ENCODE measurements around the gene SLC17A1. TPM values are rescaled to one million over a fixed set of nuclear protein-coding genes. Genes with fewer than 3 reads are reported as not detected.

The SLC17A1 gene
- total RNA-seq, 4 donors from 2014 or later: not detected

DNA sequence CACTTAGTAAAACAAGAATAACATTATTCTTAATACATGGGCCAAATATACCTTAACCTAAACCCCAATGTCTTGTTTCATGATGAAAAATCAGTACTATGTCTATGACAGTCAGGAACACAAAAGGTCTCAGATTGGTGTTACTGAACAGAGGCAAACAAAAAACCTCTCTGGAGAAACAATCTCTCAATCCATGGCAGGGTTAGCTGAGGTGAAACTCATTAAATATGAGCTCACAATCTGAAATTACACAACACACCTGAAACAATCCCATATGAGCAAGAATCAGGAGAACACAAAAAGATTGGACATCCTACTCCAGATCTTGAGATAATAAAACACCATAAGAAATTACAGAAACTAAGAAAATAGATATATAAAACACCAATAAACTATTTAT is 83.8 kb downstream of the SLC17A1 start:
- no peak for TF ChIP-seq POLR2AphosphoS5 (IDR thresholded peaks at IDR 0.05)
- TF ChIP-seq, protein P1, sequence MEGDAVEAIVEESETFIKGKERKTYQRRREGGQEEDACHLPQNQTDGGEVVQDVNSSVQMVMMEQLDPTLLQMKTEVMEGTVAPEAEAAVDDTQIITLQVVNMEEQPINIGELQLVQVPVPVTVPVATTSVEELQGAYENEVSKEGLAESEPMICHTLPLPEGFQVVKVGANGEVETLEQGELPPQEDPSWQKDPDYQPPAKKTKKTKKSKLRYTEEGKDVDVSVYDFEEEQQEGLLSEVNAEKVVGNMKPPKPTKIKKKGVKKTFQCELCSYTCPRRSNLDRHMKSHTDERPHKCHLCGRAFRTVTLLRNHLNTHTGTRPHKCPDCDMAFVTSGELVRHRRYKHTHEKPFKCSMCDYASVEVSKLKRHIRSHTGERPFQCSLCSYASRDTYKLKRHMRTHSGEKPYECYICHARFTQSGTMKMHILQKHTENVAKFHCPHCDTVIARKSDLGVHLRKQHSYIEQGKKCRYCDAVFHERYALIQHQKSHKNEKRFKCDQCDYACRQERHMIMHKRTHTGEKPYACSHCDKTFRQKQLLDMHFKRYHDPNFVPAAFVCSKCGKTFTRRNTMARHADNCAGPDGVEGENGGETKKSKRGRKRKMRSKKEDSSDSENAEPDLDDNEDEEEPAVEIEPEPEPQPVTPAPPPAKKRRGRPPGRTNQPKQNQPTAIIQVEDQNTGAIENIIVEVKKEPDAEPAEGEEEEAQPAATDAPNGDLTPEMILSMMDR (IDR thresholded peaks at IDR 0.05): no peak
- no peak for TF ChIP-seq POLR2A (IDR thresholded peaks at IDR 0.05)
- TF ChIP-seq EP300 (IDR thresholded peaks at IDR 0.05): no peak
- no peaks in the 10 kb centered on the region for H3K36me3 ChIP-seq
- no peak for ATAC-seq
- no peaks in the 10 kb centered on the region for H3K4me1 ChIP-seq
- H3K4me3 ChIP-seq: no peak overlapping the region
- H3K27me3 ChIP-seq: no peaks in the 10 kb centered on the region
- no peak overlapping the region for H3K27ac ChIP-seq
- no peaks in the 10 kb centered on the region for H3K9me3 ChIP-seq

DNA sequence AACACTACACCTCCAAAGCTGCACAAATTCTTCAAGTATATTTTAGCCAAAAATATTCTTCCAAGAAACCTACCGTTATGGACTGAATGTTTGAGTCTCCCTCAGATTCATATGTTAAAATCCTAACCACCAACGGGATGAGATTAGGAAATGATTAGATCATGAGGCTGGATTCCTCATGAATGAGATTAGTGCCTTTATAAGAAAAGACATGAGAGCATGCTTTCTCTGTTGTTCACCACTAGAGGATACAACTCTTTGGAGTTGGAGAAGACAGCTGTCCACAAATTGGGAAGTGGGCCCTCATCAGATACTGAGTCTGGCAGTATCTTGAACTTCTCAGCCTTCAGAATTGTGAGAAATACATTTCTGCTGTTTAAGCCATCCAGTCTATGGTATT is 84.4 kb downstream of the SLC17A1 start:
- no peaks in the 10 kb centered on the region for H3K27me3 ChIP-seq
- no peaks in the 10 kb centered on the region for H3K36me3 ChIP-seq
- 71 to 91% methylated on average over 1 to 2 of the region's 2 CpGs for WGBS, 2 donors (ENCODE audit: low coverage in 1 of 2)
- H3K4me1 ChIP-seq: no peaks in the 10 kb centered on the region
- H3K4me3 ChIP-seq: no peak overlapping the region
- no peaks in the 10 kb centered on the region for H3K9me3 ChIP-seq
- no peak overlapping the region for H3K27ac ChIP-seq
- no peak for TF ChIP-seq EP300 (IDR thresholded peaks at IDR 0.05)
- TF ChIP-seq POLR2AphosphoS5 (IDR thresholded peaks at IDR 0.05): no peak
- TF ChIP-seq, protein P1 (IDR thresholded peaks at IDR 0.05): no peak
- TF ChIP-seq POLR2A (IDR thresholded peaks at IDR 0.05): no peak
- no peak for ATAC-seq

- ATAC-seq: no peak
These were observed 84.9 kb downstream of the SLC17A1 start for GRCh38 chr6:25746968-25747367.

DNA sequence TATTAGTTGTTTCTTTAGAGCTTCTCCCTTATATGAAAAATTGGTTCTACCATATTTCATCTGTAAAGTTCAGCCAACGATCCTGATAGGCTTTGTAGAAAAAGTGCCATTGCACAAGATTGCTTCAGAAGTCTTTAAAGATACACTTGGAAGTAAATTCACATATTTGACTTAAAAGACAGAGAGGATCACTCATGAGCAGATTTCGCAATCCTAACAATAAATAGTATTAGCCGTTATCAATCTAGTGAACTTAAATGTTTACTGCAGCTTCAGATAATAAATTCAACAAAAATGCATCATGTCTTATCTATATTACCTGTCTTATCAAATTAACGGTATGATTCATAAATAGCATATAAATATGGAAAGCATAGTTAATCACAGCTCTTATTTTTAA is 86.0 kb downstream of the SLC17A1 start:
- WGBS, 2 donors (ENCODE audit: low coverage in 1 of 2): 52 to 89% methylated on average over 4 of the region's 4 CpGs
- Histone ChIP-seq H3K27me3 (no peaks in the 10 kb centered on the region), H3K4me1 (no peaks in the 10 kb centered on the region), H3K27ac (no peak overlapping the region), H3K9me3 (no peaks in the 10 kb centered on the region), H3K4me3 (no peak overlapping the region), H3K36me3 (no peaks in the 10 kb centered on the region)
- no peak for ATAC-seq
- no peak for TF ChIP-seq POLR2AphosphoS5 (IDR thresholded peaks at IDR 0.05)
- TF ChIP-seq, protein P1 (IDR thresholded peaks at IDR 0.05): no peak
- TF ChIP-seq EP300 (IDR thresholded peaks at IDR 0.05): no peak
- TF ChIP-seq POLR2A (IDR thresholded peaks at IDR 0.05): no peak

More at GRCh38 chr6:25746968-25747367, 84.9 kb downstream of the SLC17A1 start:
- TF ChIP-seq POLR2A (IDR thresholded peaks at IDR 0.05) (no peak), EP300 (IDR thresholded peaks at IDR 0.05) (no peak), POLR2AphosphoS5 (IDR thresholded peaks at IDR 0.05) (no peak)
- TF ChIP-seq, protein P1 (IDR thresholded peaks at IDR 0.05): no peak
- 57% methylated on average over 1 of the region's 1 CpG; no CpG with 5 or more reads in 1 of the 2 donors for WGBS, 2 donors (ENCODE audit: low coverage in 1 of 2)
- Histone ChIP-seq H3K9me3 (no peaks in the 10 kb centered on the region), H3K27ac (no peak overlapping the region), H3K27me3 (no peaks in the 10 kb centered on the region), H3K36me3 (no peaks in the 10 kb centered on the region), H3K4me3 (no peak overlapping the region), H3K4me1 (no peaks in the 10 kb centered on the region)

GRCh38 chr6:25743868-25744267 is 88.0 kb downstream of the SLC17A1 start:
- no peaks in the 10 kb centered on the region for H3K4me1 ChIP-seq
- TF ChIP-seq POLR2AphosphoS5 (IDR thresholded peaks at IDR 0.05) (no peak), POLR2A (IDR thresholded peaks at IDR 0.05) (no peak), EP300 (IDR thresholded peaks at IDR 0.05) (no peak)
- TF ChIP-seq, protein P1 (IDR thresholded peaks at IDR 0.05): no peak
- no peaks in the 10 kb centered on the region for H3K36me3 ChIP-seq
- H3K9me3 ChIP-seq: no peaks in the 10 kb centered on the region
- no peaks in the 10 kb centered on the region for H3K27me3 ChIP-seq
- no peak for ATAC-seq
- H3K27ac ChIP-seq: no peak overlapping the region
- no peak overlapping the region for H3K4me3 ChIP-seq
